BE2C (cell line): Measurements from ENCODE around the gene BID.

Source experiments
- DNase-seq: peaks from one replicate; pipeline ENCODE4 v3.0.0-alpha.2; 2020
- H3K27me3 ChIP-seq: fragments of 250-450 bp; sonication (Bioruptor Pico); 2 replicates; pipeline ENCODE4 v1.5.1; 2020; ENCODE audit warnings: mild to moderate bottlenecking
- H3K36me3 ChIP-seq: fragments of 250-450 bp; sonication (Bioruptor Pico); 2 replicates; pipeline ENCODE4 v1.5.1; 2020; ENCODE audit warnings: mild to moderate bottlenecking
- H3K4me1 ChIP-seq: fragments of 250-450 bp; sonication (Bioruptor Pico); 2 replicates; pipeline ENCODE4 v1.5.1; 2020
- H3K4me3 ChIP-seq: 2 replicates; pipeline ENCODE4 v1.5.1; 2011; ENCODE audit warnings: low read depth, low read length
- H3K9me3 ChIP-seq: fragments of 250-450 bp; sonication (Bioruptor Pico); 2 replicates; pipeline ENCODE4 v1.5.1; 2020
- CTCF ChIP-seq: IDR thresholded peaks from 2 replicates; pipeline ENCODE4 v1.5.1; 2012; ENCODE audit warnings: mild to moderate bottlenecking, low read depth, low read length

Gene BID

GRCh38 chr22:17739196-17739975 lies 34.9 kb downstream of the BID start:
- H3K4me1 ChIP-seq = no peaks in the 10 kb centered on the region
- no peak overlapping the region for H3K4me3 ChIP-seq
- H3K36me3 ChIP-seq = peaks cover 17% of the 10 kb centered on the region

GRCh38 chr22:17738386-17739128 lies 35.7 kb downstream of the BID start:
- H3K9me3 ChIP-seq = no peaks in the 10 kb centered on the region
- no peak for TF ChIP-seq CTCF
- peaks cover 25% of the 10 kb centered on the region for H3K36me3 ChIP-seq
- H3K4me1 ChIP-seq = no peaks in the 10 kb centered on the region
- no peak for DNase-seq
- no peak overlapping the region for H3K4me3 ChIP-seq
- H3K27me3 ChIP-seq = no peaks in the 10 kb centered on the region

More at GRCh38 chr22:17739196-17739975, 34.9 kb downstream of the BID start:
- no peak for TF ChIP-seq CTCF
- no peaks in the 10 kb centered on the region for H3K9me3 ChIP-seq
- no peak for DNase-seq
- H3K27me3 ChIP-seq = no peaks in the 10 kb centered on the region

- Histone ChIP-seq H3K27me3 (no peaks in the 10 kb centered on the region), H3K9me3 (no peaks in the 10 kb centered on the region), H3K4me1 (peaks cover 7% of the 10 kb centered on the region), H3K4me3 (no peak overlapping the region), H3K36me3 (peaks cover 59% of the 10 kb centered on the region)
- no peak for TF ChIP-seq CTCF
- no peak for DNase-seq
These were observed 40.1 kb downstream of the BID start for GRCh38 chr22:17734187-17734586.

- H3K4me3 ChIP-seq = no peak overlapping the region
- DNase-seq = no peak
- H3K27me3 ChIP-seq = no peaks in the 10 kb centered on the region
- H3K36me3 ChIP-seq = peaks cover 64% of the 10 kb centered on the region
- no peak for TF ChIP-seq CTCF
- no peaks in the 10 kb centered on the region for H3K9me3 ChIP-seq
- peaks cover 7% of the 10 kb centered on the region for H3K4me1 ChIP-seq
These were observed 40.8 kb downstream of the BID start for GRCh38 chr22:17733466-17733865.

- TF ChIP-seq CTCF = no peak
- peaks cover 75% of the 10 kb centered on the region for H3K36me3 ChIP-seq
- no peaks in the 10 kb centered on the region for H3K9me3 ChIP-seq
- DNase-seq = no peak
- peaks cover 7% of the 10 kb centered on the region for H3K4me1 ChIP-seq
- H3K27me3 ChIP-seq = no peaks in the 10 kb centered on the region
- no peak overlapping the region for H3K4me3 ChIP-seq
These were observed 41.9 kb downstream of the BID start for GRCh38 chr22:17732251-17732854.

- Histone ChIP-seq H3K4me1 (peaks cover 13% of the 10 kb centered on the region), H3K36me3 (peaks cover 68% of the 10 kb centered on the region), H3K27me3 (no peaks in the 10 kb centered on the region), H3K9me3 (no peaks in the 10 kb centered on the region), H3K4me3 (no peak overlapping the region)
- TF ChIP-seq CTCF = no peak
- DNase-seq = no peak
These were observed 44.7 kb downstream of the BID start for GRCh38 chr22:17729561-17729960.
